IPS DF 4.7 (cell line): ENCODE measurements around the gene HOXD12.

Source experiments
- DNase-seq: peaks from one replicate; pipeline ENCODE4 v3.0.0-alpha.2; 2013; ENCODE audit warnings: low spot score; ENCODE audit errors: extremely low read depth

The HOXD12 gene

GRCh38 chr2:176105078-176105729 lies 5.6 kb downstream of the HOXD12 start:
- DNase-seq: no peak

GRCh38 chr2:176105730-176106580 lies 6.4 kb downstream of the HOXD12 start:
- DNase-seq: no peak

GRCh38 chr2:176106581-176107539 lies 7.3 kb downstream of the HOXD12 start, which contains the start of gene HOXD11:
Gene HOXD11, plus strand, starts transcription at chr2:176107280. Its CDS starts 76 bp downstream, at chr2:176107356.
- DNase-seq: no peak

- no peak for DNase-seq
Observed at GRCh38 chr2:176107731-176108181, 8.2 kb downstream of the HOXD12 start.

GRCh38 chr2:176109192-176109901 lies 9.8 kb downstream of the HOXD12 start:
- no peak for DNase-seq

GRCh38 chr2:176109946-176110345 lies 10.4 kb downstream of the HOXD12 start:
- no peak for DNase-seq

- no peak for DNase-seq
Observed at GRCh38 chr2:176110415-176111308, 11.1 kb downstream of the HOXD12 start.

- no peak for DNase-seq
Observed at GRCh38 chr2:176111309-176111663, 11.7 kb downstream of the HOXD12 start.

GRCh38 chr2:176111846-176112374 lies 12.3 kb downstream of the HOXD12 start:
- DNase-seq: no peak

- no peak for DNase-seq
Observed at GRCh38 chr2:176112375-176113302, 13.0 kb downstream of the HOXD12 start.

GRCh38 chr2:176114120-176114929 lies 14.7 kb downstream of the HOXD12 start:
- no peak for DNase-seq

- DNase-seq: no peak
Observed at GRCh38 chr2:176114930-176115625, 15.5 kb downstream of the HOXD12 start.

- no peak for DNase-seq
Observed at GRCh38 chr2:176115883-176116813, 16.6 kb downstream of the HOXD12 start, which contains the start of gene HOXD10. Gene HOXD10, plus strand, starts transcription at chr2:176116778. Its CDS starts 56 bp downstream, at chr2:176116834.

GRCh38 chr2:176117162-176117822 lies 17.7 kb downstream of the HOXD12 start:
- DNase-seq: no peak

GRCh38 chr2:176117823-176118371 lies 18.3 kb downstream of the HOXD12 start:
- no peak for DNase-seq
